H9 (cell line): ENCODE results near the gene INSM1. TPM values are rescaled to one million over a fixed set of nuclear protein-coding genes. Genes with fewer than 3 reads are reported as not detected.

ENCODE experiments used
- DNase-seq: peaks from one replicate; pipeline ENCODE4 v3.0.0-alpha.2; 2017
- H2AFZ ChIP-seq: one replicate; pipeline ENCODE4 v1.6.1; 2013; ENCODE audit warnings: mild to moderate bottlenecking, low read length, control low read depth, moderate library complexity
- H2AK5ac ChIP-seq: 2 replicates; pipeline ENCODE4 v1.6.1; 2013; ENCODE audit warnings: low read length, control low read depth, mixed read lengths; ENCODE audit not compliant: insufficient read length
- H2BK120ac ChIP-seq: one replicate; pipeline ENCODE4 v1.6.1; 2013; ENCODE audit warnings: low read depth, mild to moderate bottlenecking, low read length, control low read depth, inconsistent platforms; ENCODE audit not compliant: poor library complexity, severe bottlenecking
- H2BK12ac ChIP-seq: 2 replicates; pipeline ENCODE4 v1.6.1; 2013; ENCODE audit warnings: low read length, control low read depth, mixed read lengths, low read depth; ENCODE audit not compliant: insufficient read length
- H2BK15ac ChIP-seq: 2 replicates; pipeline ENCODE4 v1.6.1; 2013; ENCODE audit warnings: low read depth, low read length, control low read depth
- H2BK20ac ChIP-seq: one replicate; pipeline ENCODE4 v1.6.1; 2013; ENCODE audit warnings: low read depth, mild to moderate bottlenecking, low read length, control low read depth, inconsistent platforms; ENCODE audit not compliant: poor library complexity, severe bottlenecking
- H2BK5ac ChIP-seq: 2 replicates; pipeline ENCODE4 v1.6.1; 2013; ENCODE audit warnings: low read length, control low read depth, mixed read lengths; ENCODE audit not compliant: insufficient read length
- H3K14ac ChIP-seq: 2 replicates; pipeline ENCODE4 v1.6.1; 2013; ENCODE audit warnings: low read length, control low read depth; ENCODE audit not compliant: insufficient read depth
- H3K18ac ChIP-seq: 2 replicates; pipeline ENCODE4 v1.6.1; 2013; ENCODE audit warnings: low read depth, mild to moderate bottlenecking, mixed read lengths, low read length, control low read depth; ENCODE audit not compliant: insufficient read length
- H3K23ac ChIP-seq: 2 replicates; pipeline ENCODE4 v1.6.1; 2013; ENCODE audit warnings: low read length, control low read depth, mixed read lengths, low read depth; ENCODE audit not compliant: insufficient read length
- H3K23me2 ChIP-seq: 2 replicates; pipeline ENCODE4 v1.6.1; 2013; ENCODE audit warnings: low read depth, mild to moderate bottlenecking, mixed read lengths, low read length, control low read depth; ENCODE audit not compliant: insufficient read length, poor library complexity, severe bottlenecking
- H3K27ac ChIP-seq: 2 replicates; pipeline ENCODE4 v1.5.1; 2013; ENCODE audit warnings: low read length, control low read depth, mixed read lengths, low read depth; ENCODE audit not compliant: insufficient read length
- H3K27me3 ChIP-seq: 2 replicates; pipeline ENCODE4 v1.6.1; 2013; ENCODE audit warnings: low read length, control low read depth, inconsistent platforms; ENCODE audit not compliant: insufficient read depth
- H3K4ac ChIP-seq: 2 replicates; pipeline ENCODE4 v1.6.1; 2013; ENCODE audit warnings: low read depth, mild to moderate bottlenecking, control low read depth, inconsistent platforms, low read length, moderate library complexity
- H3K4me1 ChIP-seq: 2 replicates; pipeline ENCODE4 v1.6.1; 2013; ENCODE audit warnings: low read length, control low read depth, inconsistent platforms; ENCODE audit not compliant: insufficient read depth
- H3K4me2 ChIP-seq: 2 replicates; pipeline ENCODE4 v1.6.1; 2013; ENCODE audit warnings: low read length, control low read depth, mixed read lengths; ENCODE audit not compliant: insufficient read length, insufficient read depth
- H3K56ac ChIP-seq: 2 replicates; pipeline ENCODE4 v1.6.1; 2013; ENCODE audit warnings: low read depth, mild to moderate bottlenecking, mixed read lengths, low read length, control low read depth; ENCODE audit not compliant: insufficient read length
- H3K79me1 ChIP-seq: 2 replicates; pipeline ENCODE4 v1.6.1; 2013; ENCODE audit warnings: low read depth, mild to moderate bottlenecking, moderate library complexity, low read length, control low read depth, inconsistent platforms; ENCODE audit not compliant: insufficient read depth, poor library complexity, severe bottlenecking
- H3K79me2 ChIP-seq: 2 replicates; pipeline ENCODE4 v1.6.1; 2013; ENCODE audit warnings: low read length, control low read depth, inconsistent platforms; ENCODE audit not compliant: insufficient read depth
- H3K9ac ChIP-seq: 2 replicates; pipeline ENCODE4 v1.6.1; 2013; ENCODE audit warnings: low read length, control low read depth, mixed read lengths; ENCODE audit not compliant: insufficient read length; ENCODE audit errors: extremely low read depth
- H3K9me3 ChIP-seq: one replicate; pipeline ENCODE4 v1.6.1; 2013; ENCODE audit warnings: low read depth, low read length, inconsistent platforms; ENCODE audit not compliant: control insufficient read depth
- H3T11ph ChIP-seq: one replicate; pipeline ENCODE4 v1.6.1; 2013; ENCODE audit warnings: mild to moderate bottlenecking, low read length, control low read depth, inconsistent platforms
- H4K20me1 ChIP-seq: one replicate; pipeline ENCODE4 v1.6.1; 2013; ENCODE audit not compliant: control insufficient read depth, insufficient read length, insufficient read depth
- H4K5ac ChIP-seq: 2 replicates; pipeline ENCODE4 v1.6.1; 2013; ENCODE audit warnings: low read depth, mild to moderate bottlenecking, mixed read lengths, low read length, control low read depth; ENCODE audit not compliant: insufficient read length
- H4K8ac ChIP-seq: replicated peaks from 2 replicates; pipeline ENCODE4 v1.6.1; 2013; ENCODE audit warnings: low read length, control low read depth, mixed read lengths, low read depth; ENCODE audit not compliant: insufficient read length
- H4K91ac ChIP-seq: 2 replicates; pipeline ENCODE4 v1.6.1; 2013; ENCODE audit warnings: low read depth, mild to moderate bottlenecking, moderate library complexity, mixed read lengths, low read length, control low read depth; ENCODE audit not compliant: insufficient read length
- H3K27ac Mint-ChIP-seq, 3 experiments: 2 replicates in 2 of 3; 3 replicates in 1 of 3; pipeline ENCODE4 v1.8.0; 2020 to 2021; ENCODE audit warnings: mixed read lengths in 3 of 3, mild to moderate bottlenecking in 1 of 3, moderate library complexity in 1 of 3
- H3K27me3 Mint-ChIP-seq: 2 replicates; pipeline ENCODE4 v1.8.0; 2021; ENCODE audit warnings: low read depth, mild to moderate bottlenecking, moderate library complexity, mixed read lengths
- H3K36me3 Mint-ChIP-seq, 3 experiments: 2 replicates in 2 of 3; 3 replicates in 1 of 3; pipeline ENCODE4 v1.8.0; 2020 to 2021; ENCODE audit warnings: low read depth in 3 of 3, mixed read lengths in 3 of 3; ENCODE audit not compliant: insufficient read depth in 1 of 3
- H3K4me1 Mint-ChIP-seq, 2 experiments: 2 replicates each; pipeline ENCODE4 v1.8.0; 2020; ENCODE audit warnings: mixed read lengths in 2 of 2
- H3K4me3 Mint-ChIP-seq, 2 experiments: 2 replicates in 1 of 2; 3 replicates in 1 of 2; pipeline ENCODE4 v1.8.0; 2020 to 2021; ENCODE audit warnings: mild to moderate bottlenecking in 2 of 2, mixed read lengths in 2 of 2, moderate library complexity in 1 of 2
- H3K9me3 Mint-ChIP-seq, 2 experiments: 2 replicates in 1 of 2; 3 replicates in 1 of 2; pipeline ENCODE4 v1.8.0; 2020; ENCODE audit warnings: mild to moderate bottlenecking in 2 of 2, mixed read lengths in 2 of 2, moderate library complexity in 1 of 2
- WGBS: extraction: QIAGEN DNeasy Blood & Tissue Kit; methylation state at CpG from one replicate; pipeline ENCODE4 v1.1.7; 2013; ENCODE audit warnings: missing lambda C conversion rate, low lambda C conversion rate, mixed read lengths; ENCODE audit not compliant: insufficient read length; ENCODE audit errors: extremely low coverage; 5-methylcytosine and 5-hydroxymethylcytosine counted together
- total RNA-seq: library from RNA; stranded (reverse); gene quantifications from 2 replicates; pipeline ENCODE4 v1.2.1, GENCODE V29; 2021
- TF ChIP-seq, protein P1 (sequence below): fragments of 200-600 bp; sonication (generic); conservative IDR thresholded peaks from 3 replicates; pipeline ENCODE4 v1.8.0; 2021; ENCODE audit warnings: antibody characterized with exemption, mild to moderate bottlenecking

INSM1 gene
- total RNA-seq, 1 experiment from 2014 or later, result 0.83 TPM

- H2BK15ac ChIP-seq, result no peak overlapping the region
- peaks cover 0 to 3% of the 10 kb centered on the region in 2 experiments; a peak in 2 of 5 replicates for H3K9me3 Mint-ChIP-seq
- H2AK5ac ChIP-seq, result no peak overlapping the region
- no peaks in the 10 kb centered on the region for H3K27me3 ChIP-seq
- no peaks in the 10 kb centered on the region for H3K23me2 ChIP-seq
- H4K8ac ChIP-seq, result no peak overlapping the region
- no peaks in the 10 kb centered on the region for H3K4me1 ChIP-seq
- no peak overlapping the region for H3K4ac ChIP-seq
- no peak overlapping the region for H4K91ac ChIP-seq
- no peak overlapping the region for H2BK120ac ChIP-seq
- H3T11ph ChIP-seq, result no peak overlapping the region
- no peak for DNase-seq
- no peak overlapping the region for H2BK12ac ChIP-seq
- no peaks in the 10 kb centered on the region for H3K9me3 ChIP-seq
- no peak overlapping the region for H3K4me3 Mint-ChIP-seq
- no peaks in the 10 kb centered on the region for H3K4me1 Mint-ChIP-seq
- no peak overlapping the region for H2BK5ac ChIP-seq
- no peak overlapping the region for H3K18ac ChIP-seq
- H3K14ac ChIP-seq, result no peak overlapping the region
- no peak overlapping the region for H3K27ac ChIP-seq
- no peak overlapping the region for H2BK20ac ChIP-seq
- no peaks in the 10 kb centered on the region for H3K79me1 ChIP-seq
- no CpG with 5 or more reads among the region's 1 CpG for WGBS
- no peak overlapping the region for H3K9ac ChIP-seq
- no peak overlapping the region for H2AFZ ChIP-seq
- H3K56ac ChIP-seq, result no peak overlapping the region
- H4K20me1 ChIP-seq, result no peaks in the 10 kb centered on the region
- peaks cover 2% of the 10 kb centered on the region for H3K27me3 Mint-ChIP-seq
- no peak overlapping the region for H3K23ac ChIP-seq
- H3K36me3 Mint-ChIP-seq, result no peaks in the 10 kb centered on the region
- no peak overlapping the region for H3K27ac Mint-ChIP-seq
- TF ChIP-seq, protein P1, sequence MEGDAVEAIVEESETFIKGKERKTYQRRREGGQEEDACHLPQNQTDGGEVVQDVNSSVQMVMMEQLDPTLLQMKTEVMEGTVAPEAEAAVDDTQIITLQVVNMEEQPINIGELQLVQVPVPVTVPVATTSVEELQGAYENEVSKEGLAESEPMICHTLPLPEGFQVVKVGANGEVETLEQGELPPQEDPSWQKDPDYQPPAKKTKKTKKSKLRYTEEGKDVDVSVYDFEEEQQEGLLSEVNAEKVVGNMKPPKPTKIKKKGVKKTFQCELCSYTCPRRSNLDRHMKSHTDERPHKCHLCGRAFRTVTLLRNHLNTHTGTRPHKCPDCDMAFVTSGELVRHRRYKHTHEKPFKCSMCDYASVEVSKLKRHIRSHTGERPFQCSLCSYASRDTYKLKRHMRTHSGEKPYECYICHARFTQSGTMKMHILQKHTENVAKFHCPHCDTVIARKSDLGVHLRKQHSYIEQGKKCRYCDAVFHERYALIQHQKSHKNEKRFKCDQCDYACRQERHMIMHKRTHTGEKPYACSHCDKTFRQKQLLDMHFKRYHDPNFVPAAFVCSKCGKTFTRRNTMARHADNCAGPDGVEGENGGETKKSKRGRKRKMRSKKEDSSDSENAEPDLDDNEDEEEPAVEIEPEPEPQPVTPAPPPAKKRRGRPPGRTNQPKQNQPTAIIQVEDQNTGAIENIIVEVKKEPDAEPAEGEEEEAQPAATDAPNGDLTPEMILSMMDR, result no peak
- no peak overlapping the region for H4K5ac ChIP-seq
- no peak overlapping the region for H3K4me2 ChIP-seq
- H3K79me2 ChIP-seq, result no peaks in the 10 kb centered on the region
These were observed 46.8 kb upstream of the INSM1 start for GRCh38 chr20:20321134-20321533.
